OCI-LY7 (cell line): Measurements from ENCODE around the gene ATP11A. TPM values are rescaled to one million over a fixed set of nuclear protein-coding genes. Genes with fewer than 3 reads are reported as not detected.

ENCODE experiments used
- BruUV-seq: library from RNA; stranded (reverse); fragments of 400-500 nt; replicated peaks from 2 replicates; lab custom pipeline; 2021; lab: Mats Ljungman, UMichigan
- CTCF ChIA-PET: fragments of 300-600 bp; sonication (Branson Sonifier 250); formaldehyde crosslinking; loops from one replicate; lab custom pipeline; 2022; ENCODE audit warnings: antibody characterized with exemption; ENCODE audit not compliant: unreplicated experiment; lab: Charles Lee
- POLR2A ChIA-PET: fragments of 300-600 bp; sonication (Branson Sonifier 250); formaldehyde crosslinking; loops from one replicate; lab custom pipeline; 2022; ENCODE audit warnings: antibody characterized with exemption; lab: Charles Lee
- DNase-seq: peaks from one replicate; pipeline ENCODE4 v3.0.0-alpha.2; 2015; ENCODE audit warnings: low spot score
- H2AFZ ChIP-seq: fragments of 200-600 bp; sonication (generic), shearing (Covaris generic); 2 replicates; pipeline ENCODE4 v1.6.1; 2014; ENCODE audit warnings: mild to moderate bottlenecking, antibody characterized with exemption, low read length, moderate library complexity
- H3K27ac ChIP-seq: fragments of 200-600 bp; sonication (generic); 2 replicates; pipeline ENCODE4 v1.5.1; 2014; ENCODE audit warnings: mixed run types, low read depth, mild to moderate bottlenecking, moderate library complexity, low read length, inconsistent platforms; ENCODE audit not compliant: poor library complexity, severe bottlenecking
- H3K36me3 ChIP-seq: fragments of 200-600 bp; sonication (generic); 2 replicates; pipeline ENCODE4 v1.6.1; 2014; ENCODE audit warnings: mild to moderate bottlenecking, antibody characterized with exemption, low read length, moderate library complexity, mixed read lengths; ENCODE audit not compliant: insufficient read depth
- H3K4me1 ChIP-seq: fragments of 200-600 bp; sonication (generic); 2 replicates; pipeline ENCODE4 v1.5.1; 2014; ENCODE audit warnings: mild to moderate bottlenecking, low read length; ENCODE audit not compliant: insufficient read depth, poor library complexity, severe bottlenecking
- H3K4me2 ChIP-seq: fragments of 200-600 bp; sonication (generic); 2 replicates; pipeline ENCODE4 v1.6.1; 2014; ENCODE audit warnings: mild to moderate bottlenecking, low read length
- H3K4me3 ChIP-seq: fragments of 200-600 bp; sonication (generic); 2 replicates; pipeline ENCODE4 v1.5.1; 2014; ENCODE audit warnings: mild to moderate bottlenecking, low read depth, low read length; ENCODE audit not compliant: poor library complexity, severe bottlenecking
- H3K79me2 ChIP-seq: fragments of 200-600 bp; sonication (generic); 2 replicates; pipeline ENCODE4 v1.6.1; 2016; ENCODE audit warnings: low read depth, mild to moderate bottlenecking, low read length, moderate library complexity, mixed read lengths; ENCODE audit not compliant: insufficient read depth
- H3K9me2 ChIP-seq: fragments of 200-600 bp; sonication (generic); 2 replicates; pipeline ENCODE4 v1.6.1; 2016; ENCODE audit warnings: mild to moderate bottlenecking, low read length, mixed read lengths; ENCODE audit not compliant: insufficient read depth
- H3K9me3 ChIP-seq: fragments of 200-600 bp; sonication (generic); 2 replicates; pipeline ENCODE4 v1.6.1; 2014; ENCODE audit warnings: mild to moderate bottlenecking, mixed run types, low read length, mixed read lengths
- H4K20me1 ChIP-seq: fragments of 200-600 bp; sonication (generic); 2 replicates; pipeline ENCODE4 v1.6.1; 2014; ENCODE audit warnings: mild to moderate bottlenecking, antibody characterized with exemption, low read length, moderate library complexity, mixed read lengths; ENCODE audit not compliant: insufficient read depth
- EZH2phosphoT487 ChIP-seq: fragments of 200-600 bp; sonication (generic); IDR thresholded peaks from 2 replicates; pipeline ENCODE4 v1.6.1; 2018; ENCODE audit warnings: low read depth, borderline replicate concordance, mild to moderate bottlenecking, mixed run types, antibody characterized with exemption, low read length, moderate library complexity, mixed read lengths
- intact Hi-C: fragments of 100-400 bp; cut with micrococcal nuclease; formaldehyde crosslinking; loops from one replicate; pipeline ENCODE4 v1.10.0; 2022; ENCODE audit not compliant: unreplicated experiment
- total RNA-seq, 2 experiments: library from RNA; depleted of rRNA in 1 of 2; stranded (reverse); fragments of >200 nt in 1 of 2; shearing (Covaris generic) in 1 of 2; gene quantifications; 2 replicates each; pipeline ENCODE4 v1.2.3, GENCODE V29; 2014 to 2022
- TF ChIP-seq, protein P1 (sequence below): fragments of 200-600 bp; sonication (generic); conservative IDR thresholded peaks from 2 replicates; pipeline ENCODE4 v1.5.1; 2014; ENCODE audit warnings: mild to moderate bottlenecking, antibody characterized with exemption, low read length, moderate library complexity, mixed read lengths

Gene ATP11A
- total RNA-seq, 2 experiments from 2014 or later = 8.8 to 23.1 TPM

DNA sequence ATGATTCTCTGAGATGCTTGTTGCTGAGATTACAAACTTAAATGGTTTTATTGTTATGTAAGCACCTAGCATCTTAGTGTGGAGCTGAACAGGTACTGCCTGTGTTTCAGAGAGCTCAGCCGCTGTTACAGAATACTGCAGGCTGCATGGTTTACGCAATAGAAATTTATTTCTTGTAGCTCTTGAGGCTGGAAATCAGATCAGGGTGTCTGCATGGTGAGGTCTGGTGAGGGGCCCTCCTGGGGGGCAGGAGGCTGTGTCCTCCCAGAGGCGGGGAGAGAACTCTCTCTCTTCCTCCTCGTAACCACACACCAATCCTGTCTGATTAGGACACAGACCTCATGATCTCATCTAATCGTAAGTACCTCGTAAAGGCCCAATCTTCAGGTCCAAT, 13.1 kb downstream of the ATP11A start:
- CTCF ChIA-PET = no interaction called here
- BruUV-seq = no TSS peak

DNA sequence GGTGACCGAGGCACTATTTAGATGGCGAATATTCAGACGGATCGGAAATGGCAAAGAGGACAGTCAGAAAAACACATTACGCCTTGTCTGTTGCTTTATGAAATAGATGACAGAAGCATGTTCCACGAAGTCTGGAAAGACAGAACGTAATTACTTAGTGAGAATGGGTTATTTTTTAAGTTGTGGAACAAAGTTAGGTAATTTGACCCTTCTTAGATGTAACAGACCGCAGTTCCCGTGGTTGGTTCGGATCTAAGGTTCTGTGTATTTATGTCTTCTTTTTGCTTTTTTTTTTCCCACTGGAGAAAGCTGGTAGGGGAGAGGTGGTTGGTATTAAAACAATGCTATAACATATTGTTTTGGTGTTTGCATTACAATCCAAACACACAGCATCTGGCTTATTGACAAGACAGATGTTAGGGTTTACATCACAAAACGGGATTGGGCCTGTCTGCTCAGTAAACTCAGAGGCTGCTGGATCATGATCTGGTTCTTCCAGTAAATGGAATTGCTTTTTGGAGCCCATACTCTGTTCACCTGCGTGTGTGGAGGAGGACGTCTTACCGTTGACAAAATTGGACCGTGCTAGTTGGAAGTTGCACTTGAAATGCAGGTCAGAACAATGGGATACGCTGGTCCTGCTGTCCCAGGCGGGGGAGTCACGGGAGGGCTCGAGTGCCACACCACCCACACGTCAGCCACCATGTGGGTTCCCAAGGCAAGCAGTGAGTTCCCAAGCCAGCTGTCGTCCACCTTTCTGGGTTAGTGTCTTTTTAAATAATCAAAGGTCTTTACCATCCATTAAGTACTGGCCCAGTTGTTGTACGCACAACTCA, 13.8 kb downstream of the ATP11A start:
- intact Hi-C loops = no loop called here
- ChIA-PET CTCF (no interaction called here), POLR2A (no interaction called here)
- no peak overlapping the region for H3K4me3 ChIP-seq
- H4K20me1 ChIP-seq = no peaks in the 10 kb centered on the region
- BruUV-seq = no TSS peak
- no peaks in the 10 kb centered on the region for H3K36me3 ChIP-seq
- no peak overlapping the region for H3K4me2 ChIP-seq
- H2AFZ ChIP-seq = no peak overlapping the region
- DNase-seq = no peak
- no peak for TF ChIP-seq EZH2phosphoT487
- TF ChIP-seq, protein P1, sequence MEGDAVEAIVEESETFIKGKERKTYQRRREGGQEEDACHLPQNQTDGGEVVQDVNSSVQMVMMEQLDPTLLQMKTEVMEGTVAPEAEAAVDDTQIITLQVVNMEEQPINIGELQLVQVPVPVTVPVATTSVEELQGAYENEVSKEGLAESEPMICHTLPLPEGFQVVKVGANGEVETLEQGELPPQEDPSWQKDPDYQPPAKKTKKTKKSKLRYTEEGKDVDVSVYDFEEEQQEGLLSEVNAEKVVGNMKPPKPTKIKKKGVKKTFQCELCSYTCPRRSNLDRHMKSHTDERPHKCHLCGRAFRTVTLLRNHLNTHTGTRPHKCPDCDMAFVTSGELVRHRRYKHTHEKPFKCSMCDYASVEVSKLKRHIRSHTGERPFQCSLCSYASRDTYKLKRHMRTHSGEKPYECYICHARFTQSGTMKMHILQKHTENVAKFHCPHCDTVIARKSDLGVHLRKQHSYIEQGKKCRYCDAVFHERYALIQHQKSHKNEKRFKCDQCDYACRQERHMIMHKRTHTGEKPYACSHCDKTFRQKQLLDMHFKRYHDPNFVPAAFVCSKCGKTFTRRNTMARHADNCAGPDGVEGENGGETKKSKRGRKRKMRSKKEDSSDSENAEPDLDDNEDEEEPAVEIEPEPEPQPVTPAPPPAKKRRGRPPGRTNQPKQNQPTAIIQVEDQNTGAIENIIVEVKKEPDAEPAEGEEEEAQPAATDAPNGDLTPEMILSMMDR = no peak
- H3K4me1 ChIP-seq = no peaks in the 10 kb centered on the region
- H3K79me2 ChIP-seq = no peaks in the 10 kb centered on the region
- no peak overlapping the region for H3K27ac ChIP-seq
- H3K9me2 ChIP-seq = no peaks in the 10 kb centered on the region
- H3K9me3 ChIP-seq = no peaks in the 10 kb centered on the region

More for the DNA sequence above, 13.1 kb downstream of the ATP11A start:
- Histone ChIP-seq H3K27ac (no peak overlapping the region), H3K4me2 (no peak overlapping the region), H3K79me2 (no peaks in the 10 kb centered on the region), H3K9me3 (no peaks in the 10 kb centered on the region), H2AFZ (no peak overlapping the region), H3K9me2 (no peaks in the 10 kb centered on the region), H3K36me3 (no peaks in the 10 kb centered on the region), H3K4me1 (no peaks in the 10 kb centered on the region), H3K4me3 (no peak overlapping the region), H4K20me1 (no peaks in the 10 kb centered on the region)
- no peak for DNase-seq
- TF ChIP-seq, protein P1 = no peak
- no peak for TF ChIP-seq EZH2phosphoT487
- intact Hi-C loops = no loop called here
- POLR2A ChIA-PET = no interaction called here
